NCI-H187 treated with DMSO at 0.1 percent for 48 hours (cell line): ENCODE results near the gene SURF1.
"Not testable (repeated sequence)": the region's sequence is repeated elsewhere in the genome, so short reads cannot be mapped to it uniquely, and the experiment has no call there.

ENCODE experiments used
- DNase-seq: peaks from one replicate; lab custom pipeline; 2025; lab: John Stamatoyannopoulos, UW

Gene SURF1

GRCh38 chr9:133321411-133321935 lies 34.8 kb downstream of the SURF1 start:
- DNase-seq: no peak

GRCh38 chr9:133320421-133320881 lies 35.8 kb downstream of the SURF1 start:
- no peak for DNase-seq

GRCh38 chr9:133317551-133317950 lies 38.7 kb downstream of the SURF1 start:
- not testable (repeated sequence) for DNase-seq

GRCh38 chr9:133315997-133316396 lies 40.3 kb downstream of the SURF1 start:
- DNase-seq: no peak

- DNase-seq: no peak
Measured at GRCh38 chr9:133309608-133310007, 46.7 kb downstream of the SURF1 start.

- no peak for DNase-seq
Measured at GRCh38 chr9:133307301-133307700, 49.0 kb downstream of the SURF1 start.

- no peak for DNase-seq
Measured at GRCh38 chr9:133306242-133307204, 49.8 kb downstream of the SURF1 start.

- DNase-seq: no peak
Measured at GRCh38 chr9:133305731-133306130, 50.6 kb downstream of the SURF1 start.

GRCh38 chr9:133304477-133305377 lies 51.6 kb downstream of the SURF1 start:
- DNase-seq: no peak

GRCh38 chr9:133304158-133304470 lies 52.2 kb downstream of the SURF1 start:
- DNase-seq: no peak

- no peak for DNase-seq
Measured at GRCh38 chr9:133303266-133304157, 52.8 kb downstream of the SURF1 start.
